Urinary bladder (tissue), 4 donors: Measurements from ENCODE around the gene THRAP3. TPM values are rescaled to one million over a fixed set of nuclear protein-coding genes. Genes with fewer than 3 reads are reported as not detected.
"Not testable (repeated sequence)": the region's sequence is repeated elsewhere in the genome, so short reads cannot be mapped to it uniquely, and the experiment has no call there.

Source experiments
- DNase-seq: peaks from one replicate; pipeline ENCODE4 v3.0.0-alpha.2; 2015; ENCODE audit errors: extremely low spot score
- H3K27ac ChIP-seq: one replicate; pipeline ENCODE4 v1.5.1; 2013; ENCODE audit warnings: low read depth, mild to moderate bottlenecking, moderate library complexity
- H3K36me3 ChIP-seq: one replicate; pipeline ENCODE4 v1.6.1; 2013; ENCODE audit warnings: mild to moderate bottlenecking, moderate library complexity; ENCODE audit not compliant: insufficient read depth
- H3K4me1 ChIP-seq: one replicate; pipeline ENCODE4 v1.6.1; 2013; ENCODE audit warnings: mild to moderate bottlenecking, moderate library complexity; ENCODE audit not compliant: insufficient read depth
- H3K4me3 ChIP-seq: one replicate; pipeline ENCODE4 v1.5.1; 2013; ENCODE audit warnings: low read depth, low read length
- whole genome bisulfite sequencing: extraction: QIAGEN DNeasy Blood & Tissue Kit; methylation state at CpG from one replicate; pipeline ENCODE4 v1.1.7; 2013; 5-methylcytosine and 5-hydroxymethylcytosine counted together
- polyA plus RNA-seq: library from polyadenylated mRNA; stranded (reverse); fragments of 200-250 nt; gene quantifications from one replicate; pipeline ENCODE4 v1.2.3, GENCODE V29; 2013
- total RNA-seq: library from RNA; depleted of rRNA; stranded (reverse); fragments of >200 nt; gene quantifications from one replicate; pipeline ENCODE4 v1.2.3, GENCODE V29; 2014
- donor health status: healthy with polysubstance abuse.
- donor health status: healthy.

Gene THRAP3
- total and polyA plus RNA-seq, 2 donors: 52.4 to 67.3 TPM

- H3K4me3 ChIP-seq: no peak overlapping the region
- DNase-seq: no peak
- H3K36me3 ChIP-seq: no peaks in the 10 kb centered on the region
- peaks cover 3% of the 10 kb centered on the region for H3K4me1 ChIP-seq
- 47% methylated on average over 4 of the region's 4 CpGs for WGBS
- H3K27ac ChIP-seq: peak overlapping the region; percentile 59
Observed at GRCh38 chr1:36248250-36248894, 24.1 kb downstream of the THRAP3 start.

GRCh38 chr1:36251794-36252481 lies 27.7 kb downstream of the THRAP3 start:
- no peak for DNase-seq
- 77% methylated on average over 9 of the region's 9 CpGs for WGBS
- Histone ChIP-seq H3K4me1 (peaks cover 3% of the 10 kb centered on the region), H3K27ac (no peak overlapping the region), H3K36me3 (no peaks in the 10 kb centered on the region), H3K4me3 (no peak overlapping the region)

GRCh38 chr1:36252482-36252824 lies 28.2 kb downstream of the THRAP3 start:
- DNase-seq, H3K36me3 ChIP-seq, H3K4me3 ChIP-seq, H3K4me1 ChIP-seq, H3K27ac ChIP-seq: not testable (repeated sequence)
- WGBS: 96% methylated on average over 6 of the region's 6 CpGs

- no peak overlapping the region for H3K27ac ChIP-seq
- H3K36me3 ChIP-seq: no peaks in the 10 kb centered on the region
- H3K4me1 ChIP-seq: peaks cover 3% of the 10 kb centered on the region
- 38% methylated on average over 5 of the region's 5 CpGs for WGBS
- no peak for DNase-seq
- no peak overlapping the region for H3K4me3 ChIP-seq
Observed at GRCh38 chr1:36253161-36253862, 29.1 kb downstream of the THRAP3 start.

GRCh38 chr1:36256558-36257374 lies 32.5 kb downstream of the THRAP3 start:
- Histone ChIP-seq H3K4me1 (no peaks in the 10 kb centered on the region), H3K4me3 (no peak overlapping the region), H3K27ac (peak overlapping the region; percentile 2), H3K36me3 (peaks cover 2% of the 10 kb centered on the region)
- 85% methylated on average over 15 of the region's 15 CpGs for WGBS
- DNase-seq: no peak

GRCh38 chr1:36257375-36257767 lies 33.1 kb downstream of the THRAP3 start:
- no peak overlapping the region for H3K4me3 ChIP-seq
- H3K27ac ChIP-seq: no peak overlapping the region
- H3K36me3 ChIP-seq: peaks cover 2% of the 10 kb centered on the region
- WGBS: 92% methylated on average over 2 of the region's 2 CpGs
- no peaks in the 10 kb centered on the region for H3K4me1 ChIP-seq
- no peak for DNase-seq

GRCh38 chr1:36258960-36259344 lies 34.7 kb downstream of the THRAP3 start:
- Histone ChIP-seq H3K4me3 (no peak overlapping the region), H3K36me3 (peaks cover 3% of the 10 kb centered on the region), H3K27ac (no peak overlapping the region), H3K4me1 (no peaks in the 10 kb centered on the region)
- WGBS: 81% methylated on average over 1 of the region's 1 CpG
- no peak for DNase-seq

- Histone ChIP-seq H3K27ac (no peak overlapping the region), H3K36me3 (peaks cover 2% of the 10 kb centered on the region), H3K4me3 (no peak overlapping the region), H3K4me1 (no peaks in the 10 kb centered on the region)
- 89% methylated on average over 6 of the region's 6 CpGs for WGBS
- no peak for DNase-seq
Observed at GRCh38 chr1:36268981-36269380, 44.7 kb downstream of the THRAP3 start.

- WGBS: 64% methylated on average over 2 of the region's 2 CpGs
- H3K36me3 ChIP-seq: peaks cover 2% of the 10 kb centered on the region
- no peak for DNase-seq
- no peak overlapping the region for H3K4me3 ChIP-seq
- H3K27ac ChIP-seq: no peak overlapping the region
- H3K4me1 ChIP-seq: no peaks in the 10 kb centered on the region
Observed at GRCh38 chr1:36269408-36269838, 45.2 kb downstream of the THRAP3 start.

GRCh38 chr1:36273024-36273423 lies 48.8 kb downstream of the THRAP3 start:
- H3K4me3 ChIP-seq: no peak overlapping the region
- no peak for DNase-seq
- no peaks in the 10 kb centered on the region for H3K36me3 ChIP-seq
- no peaks in the 10 kb centered on the region for H3K4me1 ChIP-seq
- H3K27ac ChIP-seq: no peak overlapping the region
- 62% methylated on average over 5 of the region's 5 CpGs for WGBS

GRCh38 chr1:36274201-36274600 lies 50.0 kb downstream of the THRAP3 start:
- Histone ChIP-seq H3K4me1 (no peaks in the 10 kb centered on the region), H3K27ac (no peak overlapping the region), H3K36me3 (no peaks in the 10 kb centered on the region), H3K4me3 (no peak overlapping the region)
- WGBS: 98% methylated on average over 1 of the region's 1 CpG
- DNase-seq: no peak

GRCh38 chr1:36276688-36277087 lies 52.4 kb downstream of the THRAP3 start:
- 96% methylated on average over 6 of the region's 6 CpGs for WGBS
- Histone ChIP-seq H3K4me1 (no peaks in the 10 kb centered on the region), H3K27ac (no peak overlapping the region), H3K36me3 (no peaks in the 10 kb centered on the region), H3K4me3 (no peak overlapping the region)
- no peak for DNase-seq

GRCh38 chr1:36279110-36279788 lies 55.0 kb downstream of the THRAP3 start:
- DNase-seq: no peak
- Histone ChIP-seq H3K36me3 (peaks cover 2% of the 10 kb centered on the region), H3K4me3 (no peak overlapping the region), H3K27ac (no peak overlapping the region), H3K4me1 (no peaks in the 10 kb centered on the region)
- WGBS: 44% methylated on average over 2 of the region's 2 CpGs
